ENCODE measurements around the gene FERMT1. TPM values are rescaled to one million over a fixed set of nuclear protein-coding genes. Genes with fewer than 3 reads are reported as not detected.

FERMT1 gene
- total RNA-seq, 2 experiments from 2014 or later: 0.06 to 0.47 TPM

- Mint-ChIP-seq H3K9me3 (ENCODE audit: low read depth) (no peaks in the 10 kb centered on the region), H3K27me3 (peaks cover 63% of the 10 kb centered on the region), H3K27ac (no peak within 1 kb of the TSS), H3K4me1 (peaks cover 6% of the 10 kb centered on the region), H3K4me3 (no peak within 1 kb of the TSS), H3K36me3 (no peaks in the 10 kb centered on the region)
- no peak for ATAC-seq
- DNase-seq: no peak
- CTCF ChIA-PET: no interaction called here
Measured at GRCh38 chr20:6053776-6054688, 68.8 kb downstream of the FERMT1 start, which contains the start of gene LRRN4. LRRN4 (minus strand) TSS chr20:6054060; CDS start chr20:6052799, 1,261 bp downstream.

- Mint-ChIP-seq H3K27ac (no peak overlapping the region), H3K27me3 (peaks cover 58% of the 10 kb centered on the region), H3K4me1 (peaks cover 6% of the 10 kb centered on the region), H3K4me3 (no peak overlapping the region), H3K9me3 (ENCODE audit: low read depth) (no peaks in the 10 kb centered on the region), H3K36me3 (no peaks in the 10 kb centered on the region)
- CTCF ChIA-PET: no interaction called here
- DNase-seq: no peak
- ATAC-seq: no peak
Measured at GRCh38 chr20:6053064-6053775, 69.6 kb downstream of the FERMT1 start.

GRCh38 chr20:6051505-6051904 lies 71.3 kb downstream of the FERMT1 start:
- Mint-ChIP-seq H3K4me3 (peak overlapping the region; percentile 4), H3K27ac (no peak overlapping the region), H3K9me3 (ENCODE audit: low read depth) (no peaks in the 10 kb centered on the region), H3K36me3 (no peaks in the 10 kb centered on the region), H3K4me1 (peaks cover 6% of the 10 kb centered on the region), H3K27me3 (peaks cover 48% of the 10 kb centered on the region)
- ATAC-seq (no peak), DNase-seq (no peak)
- CTCF ChIA-PET: no interaction called here

- DNase-seq (no peak), ATAC-seq (no peak)
- Mint-ChIP-seq H3K36me3 (peaks cover 2% of the 10 kb centered on the region), H3K4me3 (no peak overlapping the region), H3K27ac (no peak overlapping the region), H3K4me1 (peaks cover 6% of the 10 kb centered on the region), H3K9me3 (ENCODE audit: low read depth) (no peaks in the 10 kb centered on the region), H3K27me3 (peaks cover 35% of the 10 kb centered on the region)
- CTCF ChIA-PET: no interaction called here
Measured at GRCh38 chr20:6048391-6048790, 74.4 kb downstream of the FERMT1 start.

- Mint-ChIP-seq H3K4me3 (no peak overlapping the region), H3K36me3 (peaks cover 7% of the 10 kb centered on the region), H3K27ac (peak overlapping the region; percentile 15), H3K4me1 (no peaks in the 10 kb centered on the region), H3K27me3 (peaks cover 20% of the 10 kb centered on the region), H3K9me3 (ENCODE audit: low read depth) (no peaks in the 10 kb centered on the region)
- no peak for DNase-seq
- CTCF ChIA-PET: no interaction called here
- ATAC-seq: no peak
Measured at GRCh38 chr20:6046432-6046831, 76.4 kb downstream of the FERMT1 start.

- Mint-ChIP-seq H3K27me3 (peaks cover 11% of the 10 kb centered on the region), H3K4me1 (no peaks in the 10 kb centered on the region), H3K9me3 (ENCODE audit: low read depth) (no peaks in the 10 kb centered on the region), H3K36me3 (peaks cover 11% of the 10 kb centered on the region), H3K27ac (no peak overlapping the region), H3K4me3 (no peak overlapping the region)
- DNase-seq: no peak
- no peak for ATAC-seq
- CTCF ChIA-PET: no interaction called here
Measured at GRCh38 chr20:6045566-6045965, 77.3 kb downstream of the FERMT1 start.

- no peak for ATAC-seq
- CTCF ChIA-PET: no interaction called here
Measured at GRCh38 chr20:6044115-6044514, 78.7 kb downstream of the FERMT1 start.

GRCh38 chr20:6041808-6042265 lies 81.0 kb downstream of the FERMT1 start:
- H3K9me3 Mint-ChIP-seq (ENCODE audit: low read depth): no peaks in the 10 kb centered on the region
- no peaks in the 10 kb centered on the region for H3K4me1 Mint-ChIP-seq
- DNase-seq (no peak), ATAC-seq (no peak)
- no peak overlapping the region for H3K27ac Mint-ChIP-seq
- no peaks in the 10 kb centered on the region for H3K27me3 Mint-ChIP-seq
- H3K4me3 Mint-ChIP-seq: no peak overlapping the region
- CTCF ChIA-PET: no interaction called here
- peaks cover 29% of the 10 kb centered on the region for H3K36me3 Mint-ChIP-seq

More at GRCh38 chr20:6044115-6044514, 78.7 kb downstream of the FERMT1 start:
- H3K4me3 Mint-ChIP-seq: no peak overlapping the region
- no peak for DNase-seq
- H3K36me3 Mint-ChIP-seq: peaks cover 20% of the 10 kb centered on the region
- H3K4me1 Mint-ChIP-seq: no peaks in the 10 kb centered on the region
- no peaks in the 10 kb centered on the region for H3K9me3 Mint-ChIP-seq (ENCODE audit: low read depth)
- H3K27ac Mint-ChIP-seq: no peak overlapping the region
- H3K27me3 Mint-ChIP-seq: peaks cover under 1% of the 10 kb centered on the region

GRCh38 chr20:6040958-6041807 lies 81.6 kb downstream of the FERMT1 start:
- Mint-ChIP-seq H3K36me3 (peaks cover 32% of the 10 kb centered on the region), H3K27me3 (no peaks in the 10 kb centered on the region), H3K4me1 (no peaks in the 10 kb centered on the region), H3K27ac (no peak overlapping the region), H3K9me3 (ENCODE audit: low read depth) (no peaks in the 10 kb centered on the region), H3K4me3 (no peak overlapping the region)
- ATAC-seq (no peak), DNase-seq (no peak)
- CTCF ChIA-PET: no interaction called here

GRCh38 chr20:6040540-6040939 lies 82.3 kb downstream of the FERMT1 start:
- ATAC-seq (no peak), DNase-seq (no peak)
- CTCF ChIA-PET: no interaction called here
- Mint-ChIP-seq H3K36me3 (peaks cover 33% of the 10 kb centered on the region), H3K27me3 (no peaks in the 10 kb centered on the region), H3K27ac (no peak overlapping the region), H3K9me3 (ENCODE audit: low read depth) (no peaks in the 10 kb centered on the region), H3K4me3 (no peak overlapping the region), H3K4me1 (no peaks in the 10 kb centered on the region)

GRCh38 chr20:6039766-6040165 lies 83.1 kb downstream of the FERMT1 start:
- H3K4me1 Mint-ChIP-seq: peaks cover under 1% of the 10 kb centered on the region
- ATAC-seq: no peak
- CTCF ChIA-PET: no interaction called here
- H3K27me3 Mint-ChIP-seq: no peaks in the 10 kb centered on the region
- H3K4me3 Mint-ChIP-seq: no peak overlapping the region
- no peaks in the 10 kb centered on the region for H3K9me3 Mint-ChIP-seq (ENCODE audit: low read depth)
- DNase-seq: no peak
- no peak overlapping the region for H3K27ac Mint-ChIP-seq
- peaks cover 35% of the 10 kb centered on the region for H3K36me3 Mint-ChIP-seq

GRCh38 chr20:6038256-6038655 lies 84.6 kb downstream of the FERMT1 start:
- no peaks in the 10 kb centered on the region for H3K27me3 Mint-ChIP-seq
- no peak overlapping the region for H3K27ac Mint-ChIP-seq
- ATAC-seq (no peak), DNase-seq (no peak)
- H3K36me3 Mint-ChIP-seq: peaks cover 45% of the 10 kb centered on the region
- H3K4me3 Mint-ChIP-seq: no peak overlapping the region
- no peaks in the 10 kb centered on the region for H3K9me3 Mint-ChIP-seq (ENCODE audit: low read depth)
- H3K4me1 Mint-ChIP-seq: peaks cover 10% of the 10 kb centered on the region
- CTCF ChIA-PET: no interaction called here

- Mint-ChIP-seq H3K36me3 (peaks cover 48% of the 10 kb centered on the region), H3K4me3 (no peak overlapping the region), H3K9me3 (ENCODE audit: low read depth) (no peaks in the 10 kb centered on the region), H3K27ac (no peak overlapping the region), H3K27me3 (no peaks in the 10 kb centered on the region), H3K4me1 (peaks cover 10% of the 10 kb centered on the region)
- CTCF ChIA-PET: interaction anchor here (1.3 kb wide), 1 partner anchor 508 kb away, joined by 3 read pairs; no protein-coding TSS in a partner anchor
- ATAC-seq (no peak), DNase-seq (no peak)
Measured at GRCh38 chr20:6037082-6037481, 85.7 kb downstream of the FERMT1 start.
